Transverse colon (tissue), 4 donors: ENCODE results near the gene ANKRD33B. TPM values are rescaled to one million over a fixed set of nuclear protein-coding genes. Genes with fewer than 3 reads are reported as not detected.

Experiments
- DNase-seq: peaks from one replicate; pipeline ENCODE4 v3.0.0-alpha.2; 2019
- H3K27ac ChIP-seq, 4 donors: fragments of 200-600 bp; sonication (generic); 2 replicates each; pipeline ENCODE4 v1.5.1; 2016 to 2018; ENCODE audit warnings: inconsistent platforms in 4 of 4
- H3K27me3 ChIP-seq: fragments of 200-600 bp; sonication (generic); 2 replicates; pipeline ENCODE4 v1.5.1; 2017; ENCODE audit warnings: inconsistent platforms
- H3K36me3 ChIP-seq, 4 donors: fragments of 200-600 bp; sonication (generic); 2 replicates each; pipeline ENCODE4 v1.5.1; 2017 to 2019; ENCODE audit warnings: inconsistent platforms in 4 of 4
- H3K4me1 ChIP-seq, 4 donors: fragments of 200-600 bp; sonication (generic); 2 replicates each; pipeline ENCODE4 v1.5.1; 2017 to 2020; ENCODE audit warnings: inconsistent platforms in 4 of 4
- H3K4me3 ChIP-seq, 4 donors: fragments of 200-600 bp; sonication (generic); 1 replicate in 1 of 4; 2 replicates in 3 of 4; pipeline versions ENCODE4 v1.5.1 to v1.6.1; 2017 to 2019; ENCODE audit warnings: inconsistent platforms in 4 of 4
- H3K9me3 ChIP-seq, 2 donors: fragments of 200-600 bp; sonication (generic); 2 replicates each; pipeline ENCODE4 v1.5.1; 2017 to 2019; ENCODE audit warnings: inconsistent platforms in 2 of 2
- EP300 ChIP-seq: sonication (generic); formaldehyde crosslinking; IDR thresholded peaks from one replicate; pipeline ENCODE4 v1.6.1; 2017; ENCODE audit warnings: antibody characterized with exemption, low read depth
- POLR2A ChIP-seq: fragments of 450-650 bp; IDR thresholded peaks from one replicate; pipeline ENCODE4 v1.6.1; 2016; ENCODE audit warnings: antibody characterized with exemption, mild to moderate bottlenecking, moderate library complexity
- POLR2AphosphoS5 ChIP-seq, 3 donors: sonication (generic); formaldehyde crosslinking; IDR thresholded peaks; one replicate each; pipeline ENCODE4 v1.6.1; 2016; ENCODE audit warnings: antibody characterized with exemption in 3 of 3
- WGBS, 2 donors: methylation state at CpG; one replicate each; pipeline ENCODE4 v1.1.5; 2018; ENCODE audit warnings: low coverage in 1 of 2; 5-methylcytosine and 5-hydroxymethylcytosine counted together
- in situ Hi-C, 4 donors: fragments of 200-750 bp; cut with MboI; loops; one replicate each; pipeline versions ENCODE4 v1.15.0 to v1.15.1; 2017; ENCODE audit warnings: low sequenced_read_pairs in 3 of 4, low pct_ligation_motif_present in 1 of 4, low pct_unique_long_range_greater_than_20kb in 1 of 4
- intact Hi-C: fragments of 100-400 bp; cut with DNase I; formaldehyde crosslinking; loops from one replicate; pipeline ENCODE4 v1.15.1; 2023; ENCODE audit warnings: low total_unique reads
- total RNA-seq, 4 donors: library from RNA; depleted of rRNA; stranded (reverse); fragments of >200 nt; gene quantifications; one replicate each; pipeline ENCODE4 v1.1.0, GENCODE V29; 2016
- TF ChIP-seq, protein P1 (sequence below), 5 experiments: fragments of 200-600 bp in 3 of 5; fragments of 450-650 bp in 2 of 5; sonication (generic) in 3 of 5; IDR thresholded peaks; 1 replicate in 2 of 5; 2 replicates in 3 of 5; pipeline ENCODE4 v1.5.1; 2016 to 2017; ENCODE audit warnings: antibody characterized with exemption in 5 of 5, inconsistent platforms in 3 of 5, mild to moderate bottlenecking in 2 of 5, moderate library complexity in 1 of 5

The ANKRD33B gene
- total RNA-seq, 4 donors from 2014 or later: 0.20 to 3.2 (median 1.4) TPM

DNA sequence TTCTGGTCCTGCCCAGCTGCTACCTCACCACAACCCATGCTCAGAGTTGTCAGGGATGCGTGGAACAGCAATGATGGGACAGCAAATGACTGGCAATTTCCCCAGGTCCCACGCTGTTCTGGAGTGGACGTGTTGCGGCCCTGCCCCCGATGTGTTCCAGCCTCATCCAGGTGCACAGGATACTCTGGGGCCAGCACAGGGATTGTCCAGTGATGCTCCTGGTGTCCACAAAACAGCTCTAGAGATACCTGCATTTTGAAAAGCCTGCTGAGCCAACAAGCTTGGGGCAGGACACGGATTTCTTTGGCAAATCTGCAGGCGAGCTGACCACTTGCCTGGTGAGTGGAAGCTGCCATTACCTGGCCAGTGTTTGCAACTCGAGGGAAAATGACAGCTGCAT is 88.7 kb downstream of the ANKRD33B start:
- DNase-seq: no peak
- intact Hi-C loops: loop anchor here (1.0 kb wide), 1 partner anchor 29 kb away; no protein-coding TSS in a partner anchor

DNA sequence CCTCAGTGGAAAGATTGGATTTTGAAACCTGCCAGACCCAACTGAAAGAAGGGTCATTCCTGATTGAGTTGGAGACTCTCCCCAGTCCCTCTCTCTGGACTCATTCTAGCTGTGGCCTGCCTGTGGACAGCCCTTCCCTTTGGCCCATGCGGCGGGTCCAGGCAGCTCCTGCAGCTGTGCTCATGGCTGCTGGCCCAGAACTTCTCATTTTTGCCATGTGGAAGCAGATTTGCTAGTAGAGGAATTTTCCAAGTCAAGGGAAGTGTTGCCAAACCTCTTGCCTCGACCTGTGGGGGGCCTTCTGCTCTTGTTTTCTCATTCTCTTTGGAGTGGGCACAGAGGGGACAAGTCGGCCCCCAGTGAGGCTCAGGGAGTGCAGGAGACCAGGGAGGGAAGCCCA is 89.2 kb downstream of the ANKRD33B start:
- Histone ChIP-seq H3K36me3 (no peaks in the 10 kb centered on the region), H3K4me3 (no peak overlapping the region), H3K27ac (no peak overlapping the region), H3K9me3 (no peaks in the 10 kb centered on the region), H3K4me1 (no peaks in the 10 kb centered on the region), H3K27me3 (peaks cover 15% of the 10 kb centered on the region)
- intact Hi-C loops (loop anchor here (1.0 kb wide), 1 partner anchor 28 kb away; no protein-coding TSS in a partner anchor), in situ Hi-C loops (no loop called here)
- no peak for DNase-seq
- WGBS, 2 donors: 58% methylated on average over 4 of the region's 4 CpGs; no CpG with 5 or more reads in 1 of the 2 donors
- TF ChIP-seq POLR2A: no peak

More for the DNA sequence above, 88.7 kb downstream of the ANKRD33B start:
- Histone ChIP-seq H3K9me3 (no peaks in the 10 kb centered on the region), H3K4me1 (no peaks in the 10 kb centered on the region), H3K27ac (no peak overlapping the region), H3K36me3 (no peaks in the 10 kb centered on the region), H3K27me3 (peaks cover 15% of the 10 kb centered on the region), H3K4me3 (no peak overlapping the region)
- in situ Hi-C loops: no loop called here
- no peak for TF ChIP-seq EP300
- 94% methylated on average over 6 of the region's 8 CpGs; no CpG with 5 or more reads in 1 of the 2 donors for WGBS, 2 donors

DNA sequence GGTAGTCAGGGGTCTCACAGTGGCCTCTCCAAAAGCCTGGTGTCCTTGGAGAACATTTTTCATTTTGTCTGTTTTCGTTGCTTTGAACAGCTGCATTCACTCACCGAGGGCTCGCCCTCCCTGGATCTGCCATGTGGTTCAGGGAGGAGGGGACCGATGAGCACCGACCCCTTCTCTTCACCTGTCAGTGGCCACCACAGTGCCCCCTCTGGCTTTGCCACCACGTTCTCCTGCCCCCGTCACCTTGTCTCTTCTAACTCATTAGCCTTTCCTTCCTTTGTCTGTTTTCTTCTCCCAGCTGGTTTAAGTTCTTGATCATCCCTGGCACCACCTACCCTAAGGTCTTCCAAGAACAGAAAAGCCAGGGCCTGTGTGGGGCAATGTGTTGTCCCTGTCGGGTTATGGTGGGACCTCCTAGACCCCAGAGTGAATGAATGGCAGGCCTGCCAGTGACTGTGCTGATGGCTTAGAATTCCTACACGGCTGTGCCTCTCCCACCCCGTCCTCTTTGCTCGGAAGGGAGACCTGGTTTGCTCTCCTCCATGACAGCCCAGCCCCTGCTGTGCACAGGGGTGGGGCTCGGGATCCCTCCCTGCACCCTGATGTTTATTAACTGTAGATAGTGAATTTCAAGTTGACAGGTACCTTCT is 90.0 kb downstream of the ANKRD33B start:
- Histone ChIP-seq H3K27me3 (peaks cover 15% of the 10 kb centered on the region), H3K9me3 (no peaks in the 10 kb centered on the region), H3K4me1 (no peaks in the 10 kb centered on the region), H3K27ac (no peak overlapping the region), H3K36me3 (no peaks in the 10 kb centered on the region), H3K4me3 (no peak overlapping the region)
- in situ Hi-C loops (no loop called here), intact Hi-C loops (loop anchor here (1.0 kb wide), 1 partner anchor 27 kb away; no protein-coding TSS in a partner anchor)
- 78% methylated on average over 12 of the region's 12 CpGs; no CpG with 5 or more reads in 1 of the 2 donors for WGBS, 2 donors
- DNase-seq: no peak
- TF ChIP-seq EP300 (no peak), POLR2AphosphoS5 (IDR thresholded peaks at IDR 0.05) (no peak)

DNA sequence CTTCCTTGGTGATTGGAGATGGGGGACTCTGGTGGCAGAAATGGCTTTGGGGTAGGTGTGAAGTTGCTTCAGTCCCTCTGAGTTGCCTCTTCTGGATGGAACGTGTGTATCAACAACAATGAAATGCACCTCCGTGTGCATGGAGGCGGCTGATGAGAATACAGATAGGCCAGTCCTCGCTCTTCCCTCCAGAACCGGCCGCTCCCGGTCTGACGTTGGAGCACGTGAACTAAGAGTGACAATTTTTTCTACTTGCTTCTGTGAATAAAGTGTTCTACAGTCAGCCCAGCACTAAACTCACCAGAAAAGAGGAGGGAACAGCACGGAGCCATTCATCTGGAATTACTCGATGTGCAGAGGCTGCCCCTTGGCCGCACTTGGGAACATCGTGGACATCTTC is 90.7 kb downstream of the ANKRD33B start:
- no peaks in the 10 kb centered on the region for H3K9me3 ChIP-seq
- peaks cover 11% of the 10 kb centered on the region for H3K27me3 ChIP-seq
- in situ Hi-C loops (no loop called here), intact Hi-C loops (no loop called here)
- no peaks in the 10 kb centered on the region for H3K4me1 ChIP-seq
- no peak overlapping the region for H3K27ac ChIP-seq
- no peaks in the 10 kb centered on the region for H3K36me3 ChIP-seq
- 86% methylated on average over 13 of the region's 13 CpGs; no CpG with 5 or more reads in 1 of the 2 donors for WGBS, 2 donors
- DNase-seq: no peak
- H3K4me3 ChIP-seq: no peak overlapping the region
- no peak for TF ChIP-seq EP300
- TF ChIP-seq POLR2A: no peak
- TF ChIP-seq, protein P1, sequence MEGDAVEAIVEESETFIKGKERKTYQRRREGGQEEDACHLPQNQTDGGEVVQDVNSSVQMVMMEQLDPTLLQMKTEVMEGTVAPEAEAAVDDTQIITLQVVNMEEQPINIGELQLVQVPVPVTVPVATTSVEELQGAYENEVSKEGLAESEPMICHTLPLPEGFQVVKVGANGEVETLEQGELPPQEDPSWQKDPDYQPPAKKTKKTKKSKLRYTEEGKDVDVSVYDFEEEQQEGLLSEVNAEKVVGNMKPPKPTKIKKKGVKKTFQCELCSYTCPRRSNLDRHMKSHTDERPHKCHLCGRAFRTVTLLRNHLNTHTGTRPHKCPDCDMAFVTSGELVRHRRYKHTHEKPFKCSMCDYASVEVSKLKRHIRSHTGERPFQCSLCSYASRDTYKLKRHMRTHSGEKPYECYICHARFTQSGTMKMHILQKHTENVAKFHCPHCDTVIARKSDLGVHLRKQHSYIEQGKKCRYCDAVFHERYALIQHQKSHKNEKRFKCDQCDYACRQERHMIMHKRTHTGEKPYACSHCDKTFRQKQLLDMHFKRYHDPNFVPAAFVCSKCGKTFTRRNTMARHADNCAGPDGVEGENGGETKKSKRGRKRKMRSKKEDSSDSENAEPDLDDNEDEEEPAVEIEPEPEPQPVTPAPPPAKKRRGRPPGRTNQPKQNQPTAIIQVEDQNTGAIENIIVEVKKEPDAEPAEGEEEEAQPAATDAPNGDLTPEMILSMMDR (IDR thresholded peaks at IDR 0.05): no peak
- TF ChIP-seq POLR2AphosphoS5 (IDR thresholded peaks at IDR 0.05): no peak

DNA sequence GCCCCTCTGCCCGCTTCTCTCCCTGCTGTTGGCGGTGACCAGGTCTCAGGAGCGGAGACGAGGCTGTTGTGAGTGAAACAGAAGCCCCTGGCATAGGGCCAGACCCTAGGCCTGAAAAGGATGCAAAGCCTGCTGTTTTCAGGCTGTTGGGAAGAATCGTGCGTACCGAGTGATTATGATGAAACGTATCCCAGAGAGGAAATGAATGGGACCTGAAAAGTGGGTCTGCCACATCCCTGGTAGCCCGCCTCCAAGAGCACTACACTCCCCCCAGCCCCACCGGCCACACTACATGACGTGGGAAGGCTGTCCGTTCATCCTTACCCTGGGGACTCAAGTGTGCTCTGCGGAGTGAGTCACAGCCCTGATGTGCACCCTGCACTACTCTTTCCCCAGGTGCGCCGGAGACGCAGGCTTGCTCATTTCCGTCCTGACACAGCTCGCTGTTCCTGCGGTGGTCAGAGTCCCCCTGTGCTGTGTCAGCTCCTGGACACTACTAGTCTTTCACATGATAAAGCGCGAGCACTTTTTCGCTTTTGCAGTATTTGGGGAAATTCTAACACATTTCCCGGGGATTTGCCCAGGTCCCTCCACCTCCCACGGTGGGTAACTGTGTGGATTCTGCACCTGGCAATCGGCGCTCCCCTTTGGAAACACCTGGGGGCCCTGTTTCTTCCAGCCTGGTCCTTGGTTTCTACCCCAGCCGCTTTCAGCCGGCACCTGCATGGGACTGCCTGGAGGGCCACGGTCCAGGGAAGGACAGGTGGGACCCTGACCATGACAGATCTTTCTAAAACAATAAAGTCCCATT is 91.5 kb downstream of the ANKRD33B start:
- 62 to 77% methylated on average over 2 to 28 of the region's 29 CpGs for WGBS, 2 donors
- Histone ChIP-seq H3K27ac (no peak overlapping the region), H3K36me3 (no peaks in the 10 kb centered on the region), H3K9me3 (no peaks in the 10 kb centered on the region), H3K27me3 (peaks cover 3% of the 10 kb centered on the region), H3K4me1 (no peaks in the 10 kb centered on the region), H3K4me3 (no peak overlapping the region)
- TF ChIP-seq POLR2A: no peak
- TF ChIP-seq, protein P1 (IDR thresholded peaks at IDR 0.05): no peak
- TF ChIP-seq EP300: no peak
- TF ChIP-seq POLR2AphosphoS5 (IDR thresholded peaks at IDR 0.05): no peak
- intact Hi-C loops: no loop called here
- in situ Hi-C loops: no loop called here
- no peak for DNase-seq
